Stimulated activated CD8-positive, alpha-beta memory T cell treated with anti-CD3 and anti-CD28 coated beads, Interleukin-12 subunit alpha, Interleukin-12 subunit beta, amount 100 ng/mL, for 4 hours (primary cell): ENCODE results near the gene PMEL.
"Not testable (repeated sequence)": the region's sequence is repeated elsewhere in the genome, so short reads cannot be mapped to it uniquely, and the experiment has no call there.

ENCODE experiments used
- DNase-seq: peaks from one replicate; pipeline ENCODE4 v3.0.0-alpha.2; 2020; ENCODE audit warnings: low read depth

The PMEL gene

DNA sequence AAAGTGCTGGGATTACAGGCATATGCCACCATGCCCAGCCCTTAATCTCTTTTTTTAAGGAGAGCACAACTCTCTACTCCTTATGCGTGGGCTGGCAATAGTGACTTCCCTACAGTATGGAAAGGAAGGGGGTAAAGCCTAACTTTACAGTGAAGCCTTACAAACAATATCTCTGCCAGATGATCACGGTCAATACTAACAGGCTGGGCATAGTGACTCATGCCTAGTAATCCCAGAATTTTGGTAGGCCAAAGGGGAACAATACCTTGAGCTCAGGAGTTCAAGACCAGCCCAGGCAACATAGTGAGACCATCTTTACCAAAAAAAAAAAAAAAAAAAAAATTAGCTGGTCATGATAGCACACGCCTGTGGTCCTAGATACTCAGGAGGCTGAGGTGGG lies 43.7 kb downstream of the PMEL start:
- no peak for DNase-seq

DNA sequence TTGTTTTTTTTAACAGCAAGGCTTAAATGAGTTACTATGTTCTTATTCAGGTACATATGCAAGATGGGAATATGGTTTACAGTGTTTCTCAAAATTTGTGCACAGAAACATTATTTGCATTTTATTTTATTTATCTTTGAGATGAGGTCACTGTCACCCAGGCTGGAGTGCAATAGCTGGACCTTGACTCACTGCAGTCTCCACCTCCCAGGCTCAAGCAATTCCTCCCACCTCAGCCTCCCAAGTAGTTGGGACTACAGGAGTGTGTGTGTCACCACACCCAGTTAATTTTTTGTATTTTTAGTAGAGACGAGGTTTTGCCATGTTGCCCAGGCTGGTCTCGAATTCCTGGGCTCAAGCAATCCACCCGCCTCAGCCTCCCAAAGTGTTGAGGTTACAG lies 46.8 kb downstream of the PMEL start:
- DNase-seq, result not testable (repeated sequence)

DNA sequence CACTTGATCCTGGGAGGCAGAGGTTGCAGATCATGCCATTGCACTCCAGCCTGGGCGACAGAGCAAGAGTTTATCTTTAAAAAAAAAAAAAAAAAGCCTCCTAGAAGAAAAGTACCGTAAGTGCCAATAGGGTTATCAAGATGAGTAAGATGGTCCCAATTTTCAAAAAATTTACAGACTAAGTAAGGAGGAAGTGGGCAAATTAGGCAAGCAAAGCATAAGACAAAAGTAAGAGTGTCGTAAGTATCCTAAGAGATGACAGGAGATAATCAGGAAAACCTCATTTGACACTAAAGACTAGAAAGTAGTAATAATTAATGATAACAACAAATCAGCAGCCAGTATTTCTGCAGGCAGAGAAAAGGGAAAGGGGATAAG lies 50.4 kb downstream of the PMEL start:
- no peak for DNase-seq

DNA sequence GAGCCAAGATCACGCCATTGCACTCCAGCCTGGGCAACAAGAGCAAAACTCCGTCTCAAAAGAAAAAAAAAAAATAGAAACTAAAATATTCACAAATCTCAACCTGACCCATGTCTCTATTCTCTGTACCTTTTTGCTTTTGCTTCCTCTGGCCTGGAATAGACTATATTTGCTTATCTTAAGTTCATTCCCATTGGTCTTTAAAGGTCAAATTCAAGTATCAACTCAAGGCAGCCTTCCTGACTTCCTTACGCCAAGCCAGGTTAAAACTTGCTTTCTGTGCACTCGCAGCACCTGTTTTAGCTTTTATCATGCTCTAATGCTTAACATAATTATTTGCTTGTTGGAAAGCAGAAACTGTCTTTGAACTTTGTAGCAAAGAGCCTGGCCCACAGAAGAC lies 52.9 kb downstream of the PMEL start:
- DNase-seq, result no peak

DNA sequence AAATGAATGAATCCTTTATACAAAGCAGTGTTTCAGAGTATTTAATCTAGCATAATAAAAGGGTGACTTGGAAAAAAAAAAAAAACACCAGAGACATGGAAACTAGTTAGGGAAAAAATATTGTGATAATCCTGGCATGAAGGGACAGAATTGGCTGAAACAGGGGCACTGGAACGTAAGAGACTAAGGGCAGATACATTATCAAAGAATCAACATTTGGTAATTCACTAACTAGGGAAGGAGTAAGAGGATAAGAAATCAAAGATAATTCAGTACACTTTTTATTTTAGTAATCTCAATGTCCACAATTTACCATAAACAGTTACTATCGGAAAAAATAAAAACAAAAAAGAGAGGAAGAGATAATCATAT lies 56.3 kb downstream of the PMEL start:
- no peak for DNase-seq

DNA sequence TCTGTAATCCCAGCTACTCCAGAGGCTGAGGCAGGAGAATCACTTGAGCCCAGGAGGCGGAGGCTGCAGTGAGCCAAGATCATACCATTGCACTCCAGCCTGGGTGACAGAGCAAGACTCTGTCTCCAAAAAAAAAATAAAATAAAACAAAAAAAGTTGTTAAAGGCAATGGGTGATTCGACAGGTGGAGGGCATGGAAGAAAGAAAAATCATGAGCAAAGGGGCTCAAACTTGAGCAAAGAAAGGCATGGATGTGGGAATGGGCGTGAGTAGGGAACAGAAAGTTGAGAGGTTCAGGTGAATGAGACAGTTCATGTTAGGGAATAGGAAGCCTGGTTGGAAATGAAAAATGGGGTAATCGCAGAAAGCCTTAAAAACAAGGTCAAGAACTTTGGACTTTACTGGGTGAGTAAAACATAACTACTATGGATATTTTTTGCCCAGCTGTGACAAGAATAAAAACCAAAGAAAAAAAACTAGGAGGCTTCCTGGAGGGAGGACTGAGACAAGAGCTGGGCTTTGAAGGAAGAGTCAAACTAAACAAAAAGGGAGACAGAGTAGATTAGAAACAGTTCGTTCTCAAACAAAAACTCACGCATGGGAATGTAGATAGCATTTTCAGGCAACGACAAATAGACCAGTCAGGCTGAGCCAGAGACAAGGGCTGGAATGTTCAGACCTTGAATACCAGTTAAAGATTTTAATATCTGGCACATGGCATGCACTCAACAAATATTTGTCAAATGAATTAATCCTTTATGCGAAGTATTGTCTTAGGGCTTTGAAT lies 56.9 kb downstream of the PMEL start:
- DNase-seq, result no peak

DNA sequence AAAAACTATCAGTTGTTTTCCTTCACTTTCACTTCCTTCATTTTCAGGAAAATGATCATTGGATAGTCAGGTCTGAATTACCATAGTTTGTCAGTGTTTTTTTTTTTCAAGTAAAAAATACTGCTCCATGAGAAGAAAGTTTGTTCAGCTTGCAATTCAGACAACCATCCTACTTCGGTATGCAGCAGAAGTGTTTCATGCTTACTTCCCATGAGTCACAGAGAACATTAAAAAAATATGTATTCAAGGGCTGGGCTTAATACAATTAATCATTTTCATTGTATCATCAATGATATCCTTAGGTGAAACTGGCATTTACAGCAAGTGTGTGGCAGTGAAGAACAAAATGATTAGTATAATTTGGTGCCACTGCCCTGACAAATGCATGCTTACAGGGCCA lies 59.8 kb downstream of the PMEL start:
- no peak for DNase-seq
